Upper lobe of left lung (tissue), 4 donors: Measurements from ENCODE around the gene OSBPL2.

Source experiments
- CTCF ChIP-seq, 6 experiments: fragments of 450-650 bp in 4 of 6; fragments of 200-600 bp in 2 of 6; sonication (generic) in 2 of 6; IDR thresholded peaks; one replicate each; pipeline ENCODE4 v1.5.1; 2016 to 2019; ENCODE audit warnings: antibody characterized with exemption in 6 of 6
- EP300 ChIP-seq, 4 donors: sonication (generic); formaldehyde crosslinking; IDR thresholded peaks; one replicate each; pipeline ENCODE4 v1.5.1; 2017; ENCODE audit warnings: antibody characterized with exemption in 4 of 4, control low read depth in 2 of 4
- POLR2A ChIP-seq, 4 donors: fragments of 450-650 bp; IDR thresholded peaks; one replicate each; pipeline ENCODE4 v1.5.1; 2016 to 2017; ENCODE audit warnings: antibody characterized with exemption in 4 of 4, mild to moderate bottlenecking in 2 of 4
- POLR2AphosphoS5 ChIP-seq, 2 donors: sonication (generic); formaldehyde crosslinking; IDR thresholded peaks; one replicate each; pipeline ENCODE4 v1.5.1; 2017; ENCODE audit warnings: antibody characterized with exemption in 2 of 2

GRCh38 chr20:62222972-62223371 lies 15.3 kb upstream of the OSBPL2 start:
- TF ChIP-seq EP300 (IDR thresholded peaks at IDR 0.05) = no peak
- TF ChIP-seq POLR2A (IDR thresholded peaks at IDR 0.05) = no peak
- TF ChIP-seq CTCF (IDR thresholded peaks at IDR 0.05) = no peak
- TF ChIP-seq POLR2AphosphoS5 (IDR thresholded peaks at IDR 0.05) = no peak
